NT2/D1 (cell line): ENCODE data around the gene AP3D1.

ENCODE experiments used
- YY1 ChIP-seq: IDR thresholded peaks from 2 replicates; pipeline ENCODE4 v1.6.1; 2011; ENCODE audit not compliant: insufficient read length, insufficient read depth
- ZNF274 ChIP-seq: IDR thresholded peaks from 2 replicates; pipeline ENCODE4 v1.6.1; 2011; ENCODE audit warnings: mild to moderate bottlenecking, low read depth, low read length

DNA sequence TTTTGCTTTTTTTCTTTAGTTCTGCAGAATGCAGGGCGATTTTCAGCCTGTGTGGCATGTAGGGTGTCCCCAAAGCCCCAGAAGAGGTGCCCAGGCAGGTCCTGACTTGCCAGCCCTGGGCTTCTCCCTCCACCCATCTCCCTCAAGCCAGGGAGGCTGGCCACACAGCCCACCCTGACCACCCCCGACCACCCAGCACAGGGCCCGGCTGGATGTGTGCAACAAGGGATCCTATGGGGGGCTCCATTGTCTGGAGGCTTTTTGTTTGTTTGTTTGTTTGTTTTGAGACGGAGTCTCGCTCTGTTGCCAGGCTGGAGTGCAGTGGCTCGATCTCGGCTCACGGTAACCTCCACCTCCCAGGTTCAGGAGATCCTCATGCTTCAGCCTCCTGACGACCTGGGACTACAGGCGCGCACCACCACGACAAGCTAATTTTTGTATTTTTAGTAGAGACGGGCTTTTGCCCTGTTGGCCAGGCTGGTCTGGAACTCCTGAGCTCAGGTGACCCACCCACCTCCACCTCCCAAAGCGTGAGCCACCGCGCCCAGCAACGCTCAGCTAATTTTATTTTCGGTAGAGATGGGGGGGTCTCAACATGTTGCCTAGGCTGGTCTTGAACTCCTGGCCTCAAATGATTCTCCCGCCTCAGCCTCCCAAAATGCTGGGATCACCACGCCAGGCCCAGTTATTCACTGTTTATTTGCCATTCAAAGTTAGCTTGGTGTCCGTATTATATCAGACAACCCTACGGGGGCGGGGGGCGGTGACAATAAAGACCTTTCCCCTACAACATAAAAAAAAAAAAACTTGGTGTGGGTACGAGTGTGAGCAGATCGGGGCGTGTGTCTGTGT, 92.6 kb downstream of the AP3D1 start:
- TF ChIP-seq YY1 (no peak), ZNF274 (no peak)
